Measurements from ENCODE around the gene GNB2. TPM values are rescaled to one million over a fixed set of nuclear protein-coding genes. Genes with fewer than 3 reads are reported as not detected.
"Not testable (repeated sequence)": the region's sequence is repeated elsewhere in the genome, so short reads cannot be mapped to it uniquely, and the experiment has no call there.

GNB2 gene
- total RNA-seq, 1 experiment from 2014 or later = 299 TPM

GRCh38 chr7:100665168-100665726 is 8.3 kb upstream of the GNB2 start:
- Histone ChIP-seq H3K9me3 (ENCODE audit: insufficient read depth, low read depth) (no peaks in the 10 kb centered on the region), H4K20me1 (ENCODE audit: insufficient read depth) (no peaks in the 10 kb centered on the region), H3K27ac (no peak overlapping the region), H3K4me3 (no peak overlapping the region), H3K79me2 (ENCODE audit: low read depth) (no peaks in the 10 kb centered on the region), H3K36me3 (ENCODE audit: low read depth) (no peaks in the 10 kb centered on the region), H3K27me3 (ENCODE audit: insufficient read depth, low read depth) (no peaks in the 10 kb centered on the region), H3F3A (ENCODE audit: insufficient read depth, low read depth) (peaks cover 10% of the 10 kb centered on the region; the same call in 1 of the 2 replicates), H3K4me2 (no peak overlapping the region), H2AFZ (no peak overlapping the region), H3K9me2 (ENCODE audit: insufficient read depth) (no peaks in the 10 kb centered on the region), H3K4me1 (replicated peaks; ENCODE audit: insufficient read depth) (no peaks in the 10 kb centered on the region; the same call in 1 of the 2 replicates)
- TF ChIP-seq EZH2 (IDR thresholded peaks at IDR 0.05; ENCODE audit: low read depth) = no peak
- TF ChIP-seq CTCF (conservative IDR thresholded peaks at IDR 0.05) = no peak
- POLR2A ChIA-PET (ENCODE audit: unreplicated experiment) = no interaction called here
- intact Hi-C loops (cut with micrococcal nuclease; ENCODE audit: unreplicated experiment) = no loop called here
- no TSS peak for BruUV-seq (replicated peaks)
- DNase-seq = no peak
- CTCF ChIA-PET = no interaction called here

GRCh38 chr7:100667331-100668068 is 6.0 kb upstream of the GNB2 start:
- no peak for DNase-seq
- intact Hi-C loops (cut with micrococcal nuclease; ENCODE audit: unreplicated experiment) = no loop called here
- H3K27me3 ChIP-seq (ENCODE audit: insufficient read depth, low read depth) = no peaks in the 10 kb centered on the region
- H3K36me3 ChIP-seq (ENCODE audit: low read depth) = no peaks in the 10 kb centered on the region
- no peak overlapping the region for H2AFZ ChIP-seq
- H3K27ac ChIP-seq = no peak overlapping the region
- peaks cover 18% of the 10 kb centered on the region; the same call in 1 of the 2 replicates for H3F3A ChIP-seq (ENCODE audit: insufficient read depth, low read depth)
- ChIA-PET POLR2A (ENCODE audit: unreplicated experiment) (no interaction called here), CTCF (interaction anchor here (0.6 kb wide), 1 partner anchor 65 kb away, joined by 4 read pairs; no protein-coding TSS in a partner anchor)
- no TSS peak for BruUV-seq (replicated peaks)
- H3K79me2 ChIP-seq (ENCODE audit: low read depth) = no peaks in the 10 kb centered on the region
- no peaks in the 10 kb centered on the region for H3K9me2 ChIP-seq (ENCODE audit: insufficient read depth)
- H3K4me2 ChIP-seq = no peak overlapping the region
- no peak overlapping the region for H3K4me3 ChIP-seq
- no peaks in the 10 kb centered on the region for H3K4me1 ChIP-seq (replicated peaks; ENCODE audit: insufficient read depth)
- TF ChIP-seq EZH2 (IDR thresholded peaks at IDR 0.05; ENCODE audit: low read depth) (no peak), CTCF (conservative IDR thresholded peaks at IDR 0.05) (no peak)
- H3K9me3 ChIP-seq (ENCODE audit: insufficient read depth, low read depth) = no peaks in the 10 kb centered on the region
- H4K20me1 ChIP-seq (ENCODE audit: insufficient read depth) = no peaks in the 10 kb centered on the region

- intact Hi-C loops (cut with micrococcal nuclease; ENCODE audit: unreplicated experiment) = no loop called here
- Histone ChIP-seq H3F3A (ENCODE audit: insufficient read depth, low read depth) (peaks cover 14% of the 10 kb centered on the region; the same call in 1 of the 2 replicates), H3K4me3 (no peak overlapping the region), H2AFZ (no peak overlapping the region), H4K20me1 (ENCODE audit: insufficient read depth) (no peaks in the 10 kb centered on the region), H3K79me2 (ENCODE audit: low read depth) (no peaks in the 10 kb centered on the region), H3K9me2 (ENCODE audit: insufficient read depth) (no peaks in the 10 kb centered on the region), H3K4me1 (replicated peaks; ENCODE audit: insufficient read depth) (no peaks in the 10 kb centered on the region), H3K4me2 (no peak overlapping the region), H3K36me3 (ENCODE audit: low read depth) (no peaks in the 10 kb centered on the region), H3K9me3 (ENCODE audit: insufficient read depth, low read depth) (no peaks in the 10 kb centered on the region), H3K27ac (no peak overlapping the region), H3K27me3 (ENCODE audit: insufficient read depth, low read depth) (no peaks in the 10 kb centered on the region)
- no peak for DNase-seq
- POLR2A ChIA-PET (ENCODE audit: unreplicated experiment) = no interaction called here
- TF ChIP-seq EZH2 (IDR thresholded peaks at IDR 0.05; ENCODE audit: low read depth) (no peak), CTCF (conservative IDR thresholded peaks at IDR 0.05) (no peak)
- no TSS peak for BruUV-seq (replicated peaks)
- CTCF ChIA-PET = no interaction called here
Observed at GRCh38 chr7:100668069-100668449, 5.5 kb upstream of the GNB2 start.

GRCh38 chr7:100669106-100669505 is 4.4 kb upstream of the GNB2 start:
- H2AFZ ChIP-seq; H3K27ac ChIP-seq; H3K36me3 ChIP-seq (ENCODE audit: low read depth); H3K79me2 ChIP-seq (ENCODE audit: low read depth); H3K4me1 ChIP-seq (replicated peaks; ENCODE audit: insufficient read depth); BruUV-seq (replicated peaks); H3K9me3 ChIP-seq (ENCODE audit: insufficient read depth, low read depth); H4K20me1 ChIP-seq (ENCODE audit: insufficient read depth); H3K9me2 ChIP-seq (ENCODE audit: insufficient read depth); H3K27me3 ChIP-seq (ENCODE audit: insufficient read depth, low read depth); DNase-seq; intact Hi-C loops (cut with micrococcal nuclease; ENCODE audit: unreplicated experiment); H3K4me2 ChIP-seq; CTCF ChIA-PET; H3K4me3 ChIP-seq; POLR2A ChIA-PET (ENCODE audit: unreplicated experiment): not testable (repeated sequence)
- peaks cover 14% of the 10 kb centered on the region; the same call in 1 of the 2 replicates for H3F3A ChIP-seq (ENCODE audit: insufficient read depth, low read depth)

Measured in PC-9 (cell line).